Caco-2 (cell line): Measurements from ENCODE around the gene LAD1. TPM values are rescaled to one million over a fixed set of nuclear protein-coding genes. Genes with fewer than 3 reads are reported as not detected.

Experiments
- BruUV-seq: library from RNA; stranded (reverse); fragments of 400-500 nt; replicated peaks from 2 replicates; lab custom pipeline; 2021; lab: Mats Ljungman, UMichigan
- CTCF ChIA-PET: fragments of 300-600 bp; sonication (Branson Sonifier 250); formaldehyde crosslinking; loops from one replicate; lab custom pipeline; 2022; ENCODE audit warnings: antibody characterized with exemption; lab: Charles Lee
- POLR2A ChIA-PET: fragments of 300-600 bp; sonication (Branson Sonifier 250); formaldehyde crosslinking; loops from one replicate; lab custom pipeline; 2022; ENCODE audit warnings: antibody characterized with exemption; lab: Charles Lee
- DNase-seq, 2 experiments: peaks; one replicate each; pipeline versions ENCODE4 v3.0.0 to v3.0.0-alpha.2; 2020 to 2022
- H3K27me3 ChIP-seq: replicated peaks from 2 replicates; pipeline ENCODE4 v1.6.0; 2011; ENCODE audit warnings: low read length; ENCODE audit not compliant: control insufficient read depth, insufficient read depth
- H3K36me3 ChIP-seq: 2 replicates; pipeline ENCODE4 v1.5.1; 2011; ENCODE audit warnings: low read length; ENCODE audit not compliant: control insufficient read depth, insufficient read depth
- H3K4me1 ChIP-seq: fragments of 250-450 bp; sonication (Bioruptor Pico); 2 replicates; pipeline ENCODE4 v1.5.1; 2020; ENCODE audit warnings: mild to moderate bottlenecking
- H3K4me3 ChIP-seq: 2 replicates; pipeline ENCODE4 v1.5.1; 2011; ENCODE audit warnings: low read depth, mild to moderate bottlenecking, control low read depth, low read length
- H3K9me3 ChIP-seq: fragments of 250-450 bp; sonication (Bioruptor Pico); 2 replicates; pipeline ENCODE4 v1.5.1; 2020; ENCODE audit warnings: mild to moderate bottlenecking, moderate library complexity
- H3K27ac Mint-ChIP-seq: one replicate; pipeline ENCODE4 v1.8.0; 2022; ENCODE audit warnings: mixed read lengths; ENCODE audit not compliant: unreplicated experiment
- H3K27me3 Mint-ChIP-seq: one replicate; pipeline ENCODE4 v1.8.0; 2022; ENCODE audit warnings: mixed read lengths; ENCODE audit not compliant: insufficient read depth, unreplicated experiment
- H3K36me3 Mint-ChIP-seq: one replicate; pipeline ENCODE4 v1.8.0; 2022; ENCODE audit warnings: mild to moderate bottlenecking, mixed read lengths; ENCODE audit not compliant: insufficient read depth, unreplicated experiment
- H3K4me1 Mint-ChIP-seq: one replicate; pipeline ENCODE4 v1.8.0; 2022; ENCODE audit warnings: low read depth, mixed read lengths; ENCODE audit not compliant: unreplicated experiment
- H3K4me3 Mint-ChIP-seq: one replicate; pipeline ENCODE4 v1.8.0; 2022; ENCODE audit warnings: mild to moderate bottlenecking, moderate library complexity, mixed read lengths; ENCODE audit not compliant: unreplicated experiment
- H3K9me3 Mint-ChIP-seq: one replicate; pipeline ENCODE4 v1.8.0; 2022; ENCODE audit warnings: mixed read lengths; ENCODE audit not compliant: unreplicated experiment
- CTCF ChIP-seq, 2 experiments: fragments of 200-600 bp in 1 of 2; IDR thresholded peaks; 1 replicate in 1 of 2; 2 replicates in 1 of 2; pipeline versions ENCODE4 v1.5.1 to v1.8.0; 2011 to 2022; ENCODE audit warnings: antibody characterized with exemption in 1 of 2, control low read depth in 1 of 2, inconsistent platforms in 1 of 2, low read depth in 1 of 2, low read length in 1 of 2, mild to moderate bottlenecking in 1 of 2, moderate library complexity in 1 of 2; ENCODE audit not compliant: insufficient read depth in 1 of 2, severe bottlenecking in 1 of 2, unreplicated experiment in 1 of 2
- intact Hi-C: fragments of 100-400 bp; cut with micrococcal nuclease; formaldehyde crosslinking; loops from one replicate; pipeline ENCODE4 v1.10.0; 2022; ENCODE audit not compliant: unreplicated experiment
- total RNA-seq: library from RNA; stranded (reverse); gene quantifications from 2 replicates; pipeline ENCODE4 v1.2.3, GENCODE V29; 2022

LAD1 gene
- total RNA-seq, 1 experiment from 2014 or later: 80.5 TPM

GRCh38 chr1:201383647-201384405 is 15.3 kb downstream of the LAD1 start:
- Mint-ChIP-seq H3K27ac (no peak overlapping the region), H3K4me3 (no peak overlapping the region), H3K9me3 (no peaks in the 10 kb centered on the region), H3K36me3 (peaks cover 61% of the 10 kb centered on the region), H3K4me1 (peaks cover 12% of the 10 kb centered on the region), H3K27me3 (no peaks in the 10 kb centered on the region)
- CTCF ChIA-PET: no interaction called here
- Histone ChIP-seq H3K4me1 (no peaks in the 10 kb centered on the region), H3K27me3 (no peaks in the 10 kb centered on the region), H3K36me3 (peaks cover 14% of the 10 kb centered on the region), H3K9me3 (no peaks in the 10 kb centered on the region), H3K4me3 (no peak overlapping the region)
- no peak for TF ChIP-seq CTCF (IDR thresholded peaks at IDR 0.05; ENCODE audit: insufficient read depth in 1 of 2, low read depth in 1 of 2, low read length in 1 of 2, severe bottlenecking in 1 of 2, unreplicated experiment in 1 of 2)
- intact Hi-C loops: no loop called here
- BruUV-seq: no TSS peak
- POLR2A ChIA-PET: no interaction called here
- no peak for DNase-seq

GRCh38 chr1:201381130-201381529 is 18.0 kb downstream of the LAD1 start:
- H3K36me3 ChIP-seq: peaks cover 12% of the 10 kb centered on the region
- intact Hi-C loops: no loop called here
- Mint-ChIP-seq H3K27me3 (no peaks in the 10 kb centered on the region), H3K27ac (no peak overlapping the region), H3K9me3 (no peaks in the 10 kb centered on the region), H3K4me3 (no peak overlapping the region), H3K4me1 (peaks cover 31% of the 10 kb centered on the region), H3K36me3 (peaks cover 54% of the 10 kb centered on the region)
- H3K4me3 ChIP-seq: no peak overlapping the region
- ChIA-PET POLR2A (no interaction called here), CTCF (interaction anchor here (0.6 kb wide), 1 partner anchor 155 kb away, joined by 3 read pairs; no protein-coding TSS in a partner anchor)
- H3K4me1 ChIP-seq: peaks cover 21% of the 10 kb centered on the region
- no TSS peak for BruUV-seq
- no peak for DNase-seq
- H3K9me3 ChIP-seq: no peaks in the 10 kb centered on the region
- H3K27me3 ChIP-seq: no peaks in the 10 kb centered on the region
- no peak for TF ChIP-seq CTCF (IDR thresholded peaks at IDR 0.05; ENCODE audit: insufficient read depth in 1 of 2, low read depth in 1 of 2, low read length in 1 of 2, severe bottlenecking in 1 of 2, unreplicated experiment in 1 of 2)

- CTCF ChIA-PET: no interaction called here
- H3K27ac Mint-ChIP-seq: no peak overlapping the region
- H3K4me1 ChIP-seq: peaks cover 35% of the 10 kb centered on the region
- no peak overlapping the region for H3K4me3 ChIP-seq
- peaks cover 28% of the 10 kb centered on the region for H3K4me1 Mint-ChIP-seq
- H3K9me3 ChIP-seq: no peaks in the 10 kb centered on the region
- BruUV-seq: no TSS peak
- intact Hi-C loops: no loop called here
- H3K27me3 ChIP-seq: no peaks in the 10 kb centered on the region
- H3K9me3 Mint-ChIP-seq: no peaks in the 10 kb centered on the region
- POLR2A ChIA-PET: no interaction called here
- DNase-seq: no peak
- H3K4me3 Mint-ChIP-seq: no peak overlapping the region
- H3K36me3 ChIP-seq: peaks cover 12% of the 10 kb centered on the region
- H3K36me3 Mint-ChIP-seq: peaks cover 44% of the 10 kb centered on the region
- H3K27me3 Mint-ChIP-seq: no peaks in the 10 kb centered on the region
- no peak for TF ChIP-seq CTCF (IDR thresholded peaks at IDR 0.05; ENCODE audit: insufficient read depth in 1 of 2, low read depth in 1 of 2, low read length in 1 of 2, severe bottlenecking in 1 of 2, unreplicated experiment in 1 of 2)
These were observed 19.3 kb downstream of the LAD1 start for GRCh38 chr1:201379733-201380242.
